Measurements from ENCODE around the gene FOXK1.

Gene FOXK1

DNA sequence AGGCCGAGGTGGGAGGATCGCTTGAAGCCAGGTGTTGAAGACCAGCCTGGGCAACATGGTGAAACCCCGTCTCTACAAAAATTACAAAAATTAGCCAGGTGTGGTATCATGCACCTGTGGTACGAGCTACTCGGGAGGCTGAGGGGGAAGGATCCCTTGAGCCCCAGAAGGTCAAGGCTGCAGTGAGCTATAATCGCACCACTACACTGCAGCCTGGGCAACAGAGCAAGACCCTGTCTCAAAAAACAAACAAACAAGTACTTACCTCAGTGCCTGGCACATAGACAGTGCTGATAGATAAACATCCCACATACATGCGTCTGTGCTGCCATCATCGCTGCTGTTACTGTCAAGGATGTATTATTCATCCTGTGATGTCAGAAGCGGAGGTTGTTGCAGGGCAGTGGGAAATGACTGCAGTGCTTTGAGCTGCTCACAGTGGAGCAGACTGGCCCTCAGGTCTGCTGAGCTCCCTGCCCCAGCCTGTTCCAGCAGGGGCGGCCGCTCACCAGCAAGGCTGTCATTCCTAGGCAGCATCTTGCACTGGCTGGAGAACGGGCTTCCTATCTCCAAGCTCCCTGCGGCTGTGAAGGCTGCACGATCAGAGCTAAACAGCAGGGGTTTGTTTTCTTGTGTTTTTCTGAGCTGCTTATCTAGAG, 18.6 kb downstream of the FOXK1 start:
- DNase-seq: no peak

DNA sequence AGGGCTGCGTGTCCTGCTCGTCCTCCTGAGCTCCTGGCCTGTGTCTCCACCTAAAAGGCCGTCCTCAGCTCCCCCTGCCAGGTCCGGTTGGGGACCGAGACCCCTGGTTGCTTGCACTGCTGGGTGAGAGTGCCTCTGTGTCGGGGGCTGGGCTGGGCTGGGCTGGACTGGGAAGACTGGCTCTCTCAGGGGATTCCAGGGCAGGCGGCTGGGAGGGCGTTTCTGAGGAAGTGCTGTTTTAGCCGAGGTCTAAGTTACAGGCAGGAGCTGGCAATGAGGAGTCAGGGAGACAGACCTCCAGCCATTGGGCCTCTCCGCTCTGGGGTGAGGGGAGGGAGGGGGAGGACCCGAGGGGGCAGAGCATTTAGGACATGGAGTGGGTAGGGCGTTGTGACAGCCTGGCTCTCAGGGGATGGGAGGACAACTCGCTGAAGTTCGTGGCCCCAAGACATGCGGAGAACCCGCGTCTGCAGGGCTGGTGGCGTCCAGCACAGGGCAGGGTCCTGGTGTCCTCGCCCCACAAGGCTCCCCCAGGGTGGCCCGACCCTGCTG, 20.9 kb downstream of the FOXK1 start:
- no peak for DNase-seq

DNA sequence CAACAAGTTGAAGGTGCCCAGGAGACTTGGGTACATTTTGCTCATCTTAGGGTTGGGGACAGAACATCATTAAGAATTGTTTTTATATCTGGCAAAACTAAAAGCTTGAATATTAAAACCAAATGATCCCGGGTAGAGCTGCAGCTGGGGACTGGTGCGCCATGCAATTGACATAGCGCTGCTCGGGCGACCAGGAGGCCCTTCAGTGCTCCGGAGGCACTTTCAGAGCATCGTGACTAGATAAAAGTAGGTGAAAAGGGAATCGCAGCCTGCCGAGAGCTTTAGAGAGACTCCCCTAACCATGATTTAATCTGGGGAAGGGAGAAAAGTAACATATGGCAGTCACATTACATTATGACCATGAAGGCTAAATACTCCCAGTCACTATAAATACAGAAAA, 21.4 kb downstream of the FOXK1 start:
- no peak for DNase-seq

GRCh38 chr7:4706384-4707216, 24.5 kb downstream of the FOXK1 start:
- DNase-seq: no peak

- DNase-seq: no peak
These were observed 25.2 kb downstream of the FOXK1 start for GRCh38 chr7:4707217-4707741.

GRCh38 chr7:4707980-4708411, 25.9 kb downstream of the FOXK1 start:
- DNase-seq: no peak

DNA sequence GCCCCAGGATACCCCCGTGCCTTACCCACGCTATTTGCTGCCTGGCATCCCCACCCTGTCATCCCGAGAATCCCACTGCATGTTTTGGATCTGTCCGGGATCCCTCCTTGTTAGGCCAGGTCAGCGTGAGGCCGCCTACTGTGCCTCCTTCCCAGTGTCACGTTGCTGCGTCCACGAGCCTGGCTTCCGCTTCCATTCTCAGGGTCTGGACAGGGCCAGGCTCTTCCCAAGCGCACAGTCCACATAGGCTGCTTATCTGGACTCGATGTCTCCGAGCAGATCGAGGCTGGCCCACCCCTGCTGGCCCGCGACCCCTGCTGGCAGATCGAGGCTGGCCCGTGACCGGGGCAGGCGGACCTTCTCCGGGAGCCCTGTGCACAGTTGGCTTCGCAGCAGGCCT, 27.1 kb downstream of the FOXK1 start:
- no peak for DNase-seq

DNA sequence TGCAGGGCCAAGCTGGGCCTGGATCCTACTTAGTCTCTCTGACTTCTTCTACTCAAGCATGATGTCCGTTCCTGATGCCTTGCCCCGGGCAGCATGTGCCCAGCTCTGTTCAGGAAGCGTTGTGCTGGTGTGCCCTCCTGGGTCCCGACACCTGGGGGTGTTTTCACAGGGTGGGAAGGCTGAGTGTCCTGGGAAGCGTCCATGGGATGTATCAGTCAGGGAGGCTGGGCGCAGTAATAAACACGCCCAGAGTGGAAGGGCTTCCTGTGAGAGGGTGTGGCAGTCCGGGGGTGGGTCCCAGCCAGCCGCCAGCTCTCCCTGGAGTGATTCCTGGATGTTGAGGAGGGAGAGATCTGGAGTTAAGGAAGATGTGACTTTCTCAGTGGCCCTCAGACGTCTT, 29.0 kb downstream of the FOXK1 start:
- no peak for DNase-seq

GRCh38 chr7:4711634-4712033, 29.5 kb downstream of the FOXK1 start:
- DNase-seq: no peak

- DNase-seq: peak; percentile 56
These were observed 30.4 kb downstream of the FOXK1 start for GRCh38 chr7:4712281-4713182.

DNA sequence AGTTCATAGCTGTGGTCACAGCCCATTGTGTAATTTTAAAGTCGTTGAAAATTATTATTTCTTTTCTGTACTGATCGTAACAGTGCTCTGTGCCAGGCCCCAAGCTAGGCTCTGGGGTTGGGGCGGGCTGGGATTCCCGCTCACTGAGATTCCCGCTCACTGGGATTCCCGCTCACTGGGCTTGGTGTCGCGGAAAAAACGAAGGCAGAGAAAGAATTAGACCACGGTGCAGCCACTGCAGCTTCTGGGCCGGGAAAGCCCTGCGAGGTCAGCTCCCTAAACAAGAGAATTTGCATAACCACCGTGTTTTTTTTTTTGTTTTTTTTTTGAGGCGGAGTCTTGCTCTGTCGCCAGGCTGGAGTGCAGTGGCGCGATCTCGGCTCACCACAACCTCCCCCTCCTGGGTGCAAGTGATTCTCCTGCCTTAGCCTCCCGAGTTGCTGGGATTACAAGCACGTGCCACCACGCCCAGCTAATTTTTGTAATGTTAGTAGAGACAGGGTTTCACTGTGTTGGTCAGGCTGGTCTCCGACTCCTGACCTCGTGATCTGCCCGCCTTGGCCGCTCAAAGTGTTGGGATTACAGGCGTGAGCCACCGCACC, 31.2 kb downstream of the FOXK1 start:
- no peak for DNase-seq

- no peak for DNase-seq
These were observed 32.1 kb downstream of the FOXK1 start for GRCh38 chr7:4714161-4714700.

DNA sequence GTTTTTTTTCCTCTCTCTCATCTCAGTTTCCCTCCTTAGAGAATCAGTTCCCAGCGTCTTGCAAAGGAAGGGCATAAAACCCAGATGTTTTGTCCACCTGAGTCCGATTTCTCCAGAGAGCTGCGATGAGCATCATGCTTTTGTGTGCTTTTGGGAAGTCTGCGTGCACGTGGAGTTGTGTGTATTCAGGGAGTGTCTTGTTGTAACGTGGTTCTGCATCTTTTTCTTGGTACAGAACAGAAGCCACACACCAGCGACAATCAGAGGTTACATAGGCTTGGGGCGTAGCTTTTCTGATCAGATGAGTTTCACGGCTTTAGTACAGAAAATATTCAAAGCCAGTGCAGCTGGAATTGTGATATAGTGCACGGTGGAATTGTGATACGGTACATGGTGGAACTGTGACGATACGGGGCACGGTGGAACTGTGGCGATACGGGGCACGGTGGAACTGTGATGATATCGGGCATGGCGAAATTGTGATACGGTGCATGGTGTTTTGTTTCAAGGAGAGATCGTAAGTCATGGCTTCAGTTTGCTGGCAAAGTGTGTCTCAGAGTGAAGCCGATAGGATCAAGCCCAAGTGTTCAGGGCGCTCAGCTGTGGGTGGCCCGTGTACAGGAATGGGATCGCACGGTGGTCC, 32.8 kb downstream of the FOXK1 start:
- DNase-seq: no peak

DNA sequence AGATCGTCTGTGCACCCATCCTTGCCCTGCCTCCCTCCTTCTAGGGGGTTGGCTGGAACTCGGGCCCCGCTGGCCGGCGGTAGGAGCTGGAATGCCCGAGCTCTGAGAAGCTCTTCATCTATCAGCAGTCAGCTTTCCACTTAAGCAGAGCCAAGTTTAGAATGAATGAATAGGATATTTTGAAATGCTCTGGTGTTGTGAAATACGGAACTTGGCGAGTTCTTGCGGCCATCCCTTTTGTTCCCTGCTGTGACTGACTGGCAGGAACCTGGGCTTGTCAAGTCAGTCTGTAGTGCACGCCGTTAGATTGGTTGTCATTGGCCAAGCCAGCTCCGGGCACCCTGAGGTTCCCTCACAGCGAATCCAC, 33.3 kb downstream of the FOXK1 start:
- DNase-seq: no peak

DNA sequence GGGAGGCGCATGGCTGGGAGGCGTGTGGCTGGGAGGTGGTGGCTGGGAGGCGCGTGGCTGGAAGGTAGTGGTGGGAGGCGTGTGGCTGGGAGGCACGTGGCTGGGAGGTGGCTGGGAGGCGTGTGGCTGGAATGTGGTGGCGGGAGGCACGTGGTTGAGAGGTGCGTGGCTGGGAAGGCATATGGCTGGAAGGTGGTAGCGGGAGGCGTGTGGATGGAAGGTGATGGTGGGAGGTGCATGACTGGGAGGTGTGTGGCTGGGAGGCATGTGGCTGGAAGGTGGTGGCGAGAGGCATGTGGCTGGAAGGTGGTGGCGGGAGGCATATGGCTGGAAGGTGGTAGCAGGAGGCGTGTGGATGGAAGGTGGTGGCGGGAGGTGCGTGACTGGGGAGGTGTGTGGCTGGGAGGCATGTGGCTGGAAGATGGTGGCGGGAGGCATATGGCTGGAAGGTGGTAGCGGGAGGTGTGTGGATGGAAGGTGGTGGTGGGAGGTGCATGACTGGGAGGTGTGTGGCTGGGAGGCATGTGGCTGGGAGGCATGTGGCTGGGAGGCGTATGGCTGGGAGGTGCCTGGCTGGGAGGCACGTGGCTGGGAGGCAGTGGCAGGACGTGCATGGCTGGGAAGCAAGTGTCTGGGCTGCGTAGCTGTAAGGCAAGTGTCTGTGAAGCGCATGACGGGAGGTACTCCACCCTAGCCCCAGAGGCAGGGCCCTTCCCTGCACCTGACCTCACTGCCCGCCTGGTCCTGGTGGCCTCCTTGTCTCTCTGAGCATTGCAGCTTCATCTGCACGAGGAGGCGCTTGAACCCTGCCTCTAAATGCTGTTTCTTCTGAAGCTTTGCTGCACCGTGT, 35.1 kb downstream of the FOXK1 start:
- DNase-seq: no peak

- no peak for DNase-seq
These were observed 36.0 kb downstream of the FOXK1 start for GRCh38 chr7:4718075-4718474.

DNA sequence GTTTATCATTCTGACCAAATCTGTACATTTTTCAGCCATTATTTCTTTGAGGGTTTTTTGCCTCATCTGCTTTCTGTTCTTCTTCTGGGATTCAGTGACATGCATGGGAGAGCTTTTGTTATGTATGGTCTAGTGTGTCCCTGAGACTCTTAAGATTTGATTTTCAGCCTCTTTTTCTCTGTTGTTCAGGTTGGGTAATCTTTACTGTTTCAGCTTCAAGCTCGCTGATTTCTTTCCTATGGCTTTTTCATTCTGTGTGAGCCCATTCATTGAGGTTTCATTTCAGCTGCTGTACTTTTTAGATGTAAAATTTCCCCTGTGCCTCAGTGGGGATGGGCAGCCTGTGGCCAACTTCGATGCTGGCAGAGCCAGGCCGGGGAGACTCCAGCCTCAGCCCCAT, 38.1 kb downstream of the FOXK1 start:
- DNase-seq: no peak

DNA sequence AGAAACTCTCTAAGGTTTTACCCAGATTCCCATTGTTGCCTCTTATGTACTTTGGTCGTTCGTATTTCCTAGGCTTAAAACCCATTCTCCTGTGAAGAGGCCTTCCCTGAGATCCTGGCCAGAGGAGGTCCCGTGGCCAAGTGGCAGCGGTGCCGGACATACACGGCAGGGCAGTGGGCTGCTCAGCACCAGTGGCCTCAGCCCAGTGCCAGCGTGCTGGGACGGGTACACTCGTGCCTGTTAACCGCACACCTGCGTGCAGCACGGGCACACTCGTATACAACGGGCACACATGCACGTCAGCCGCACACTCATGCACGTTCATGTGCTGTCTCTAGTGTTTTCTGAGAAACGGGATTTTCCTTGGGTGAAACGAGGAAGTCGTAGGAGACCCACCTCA, 40.2 kb downstream of the FOXK1 start:
- no peak for DNase-seq

DNA sequence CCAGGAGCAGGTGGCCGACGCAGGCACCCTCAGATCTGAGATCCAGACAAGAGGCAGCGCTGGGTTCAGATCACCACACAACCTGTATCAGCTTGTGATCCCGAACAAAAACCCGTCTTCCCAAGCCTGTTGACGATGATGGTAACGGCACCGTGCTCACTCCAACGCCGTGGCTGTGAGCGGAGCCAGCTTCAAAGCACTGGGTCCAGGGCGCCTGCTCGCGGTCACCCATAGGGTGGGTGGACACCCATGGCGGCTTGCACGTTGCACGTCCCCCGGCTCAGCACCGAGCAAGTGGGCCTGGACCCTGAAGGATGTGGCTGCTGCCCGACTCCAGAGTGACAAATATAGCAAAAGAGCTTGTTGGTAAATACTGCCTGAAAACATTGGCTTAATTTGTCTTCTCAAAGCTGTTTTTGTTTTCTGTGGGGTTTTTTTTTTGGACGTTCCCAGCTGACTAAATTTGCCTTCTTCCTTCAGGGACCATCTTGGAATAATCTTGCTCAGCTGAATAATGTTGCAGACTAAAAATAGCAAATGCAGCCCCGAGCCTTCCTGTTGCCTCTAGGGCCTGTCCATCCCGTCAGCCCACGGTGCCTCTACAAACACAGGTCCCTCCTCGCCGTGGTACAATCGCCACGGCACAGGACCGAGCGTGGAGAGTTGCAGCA, 41.0 kb downstream of the FOXK1 start:
- no peak for DNase-seq

DNA sequence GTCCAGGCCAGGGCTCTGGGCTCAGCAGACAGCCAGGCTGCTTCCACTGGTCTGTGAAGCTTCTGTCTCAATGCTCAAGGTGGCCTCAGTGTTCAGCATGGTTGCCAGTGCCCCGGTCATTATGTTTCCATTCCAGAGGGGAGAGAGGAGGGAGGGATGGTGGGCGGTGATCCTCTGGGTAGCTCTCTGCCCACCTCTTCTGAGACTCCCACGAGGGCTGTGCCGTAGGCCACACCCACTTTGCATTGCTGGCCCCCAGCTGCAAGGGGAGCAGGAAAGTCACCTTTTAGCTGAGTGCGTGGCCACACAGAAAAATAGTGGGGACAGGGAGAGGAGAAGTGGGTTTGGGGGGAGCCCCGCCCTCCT, 42.5 kb downstream of the FOXK1 start:
- DNase-seq: no peak

All from NCI-H1092 (cell line).